CD4-positive, alpha-beta T cell treated with Interleukin-15 for 1 hour (primary cell): ENCODE measurements around the gene RTN4IP1.
"Not testable (repeated sequence)": the region's sequence is repeated elsewhere in the genome, so short reads cannot be mapped to it uniquely, and the experiment has no call there.

Source experiments
- DNase-seq: peaks from one replicate; pipeline ENCODE4 v3.0.0-alpha.2; 2020

Gene RTN4IP1

DNA sequence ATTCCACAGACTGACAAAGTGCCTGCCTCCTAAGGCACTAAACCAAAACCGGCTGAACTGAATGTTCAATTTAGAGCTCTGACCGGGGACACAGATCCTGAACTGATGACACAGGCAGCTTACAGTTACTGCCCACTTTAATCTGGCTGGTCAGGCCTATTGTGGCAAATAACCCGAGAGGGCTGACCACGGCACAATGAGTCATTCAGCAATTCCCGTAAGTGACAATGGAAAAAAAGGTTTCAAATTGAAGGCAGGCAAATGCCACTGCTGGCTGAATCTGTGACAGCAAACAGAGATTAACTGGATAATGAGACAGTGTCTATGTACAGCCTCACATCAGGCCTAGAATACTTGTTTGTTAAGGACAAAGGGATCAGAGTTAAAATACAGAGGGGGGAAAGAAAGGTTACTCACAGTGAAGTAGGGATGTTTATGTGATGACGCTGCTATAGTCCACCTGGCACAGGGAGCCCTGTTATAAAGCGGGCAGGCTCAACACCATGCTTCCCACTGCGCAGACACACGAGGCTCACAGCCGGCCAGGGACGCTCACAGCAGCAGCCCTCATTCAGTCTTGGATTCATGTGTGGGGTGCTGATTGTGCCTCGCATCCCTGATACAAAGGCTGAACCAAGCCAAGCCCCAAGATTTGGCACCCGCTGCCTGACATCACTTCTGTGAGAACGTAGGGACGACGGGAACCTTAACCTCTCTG, 54.4 kb downstream of the RTN4IP1 start:
- DNase-seq = no peak

DNA sequence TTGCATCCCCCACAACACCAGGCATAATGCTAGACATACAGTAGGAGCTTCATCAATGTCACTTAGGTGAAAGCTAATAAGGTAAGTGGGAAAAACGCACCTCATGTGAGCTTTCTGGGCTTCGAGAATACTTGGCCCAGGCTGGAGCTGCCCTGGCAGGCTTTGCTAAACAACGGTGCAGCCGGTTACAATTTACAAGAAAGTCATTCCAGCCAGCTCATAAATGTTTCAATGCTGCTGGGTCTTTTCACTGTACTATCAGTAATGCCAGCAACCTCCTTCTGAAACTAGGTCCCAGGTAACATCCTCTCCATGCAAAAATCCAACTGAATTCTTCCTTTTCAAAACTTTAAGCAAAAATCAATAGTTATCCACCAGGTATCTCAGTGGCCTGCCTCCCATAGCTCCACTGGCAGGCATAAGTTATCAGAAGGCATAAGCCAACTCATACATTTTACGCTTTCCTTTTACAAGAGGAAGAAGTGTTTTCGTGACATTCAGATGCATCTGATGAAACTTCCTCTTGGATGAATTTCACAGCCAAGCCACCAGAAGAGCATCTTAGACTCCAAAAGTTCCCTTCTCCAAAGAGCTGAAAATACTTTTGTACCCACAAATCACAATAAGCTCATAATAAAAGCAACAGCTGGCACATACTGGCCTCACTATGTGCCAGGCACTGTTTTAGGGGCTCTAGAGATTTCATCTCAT, 56.3 kb downstream of the RTN4IP1 start:
- DNase-seq = no peak

DNA sequence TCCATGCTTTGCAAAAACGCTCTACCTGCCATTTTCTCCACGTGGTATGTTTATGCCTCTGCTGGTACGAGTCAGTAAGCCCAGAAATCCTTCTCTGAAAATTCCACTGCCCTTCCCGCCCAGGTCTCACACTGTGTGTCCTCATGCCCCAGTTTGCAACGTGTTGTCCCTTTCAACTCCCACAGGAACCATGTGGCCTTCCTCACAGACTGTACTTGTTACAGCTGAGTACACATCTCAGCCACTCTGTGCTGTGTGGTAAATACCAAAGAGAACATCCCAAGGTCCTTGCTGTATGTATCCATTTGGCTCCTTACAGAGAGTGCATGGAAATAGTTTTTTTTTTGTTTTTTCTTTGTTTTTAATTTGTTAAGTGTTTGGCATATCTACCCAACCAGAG, 56.9 kb downstream of the RTN4IP1 start:
- no peak for DNase-seq

DNA sequence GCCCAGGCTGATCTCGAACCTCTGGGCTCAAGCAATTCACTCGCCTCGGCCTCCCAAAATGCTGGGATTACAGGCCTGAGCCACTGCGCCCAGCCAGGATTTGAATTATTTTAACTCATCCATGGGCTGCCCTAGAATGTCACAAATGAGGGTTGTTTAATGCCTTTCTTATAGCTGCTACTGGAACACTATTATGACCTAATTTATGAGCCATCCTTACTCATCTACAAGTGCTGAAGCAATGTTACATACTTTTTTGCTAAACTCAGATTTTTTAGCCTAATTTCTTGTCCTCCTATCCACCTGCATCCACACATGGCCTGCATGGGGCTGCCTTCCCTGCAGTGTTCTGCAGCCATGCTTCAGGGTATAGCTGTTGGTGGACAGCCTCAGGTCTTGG, 59.9 kb downstream of the RTN4IP1 start:
- DNase-seq = no peak

DNA sequence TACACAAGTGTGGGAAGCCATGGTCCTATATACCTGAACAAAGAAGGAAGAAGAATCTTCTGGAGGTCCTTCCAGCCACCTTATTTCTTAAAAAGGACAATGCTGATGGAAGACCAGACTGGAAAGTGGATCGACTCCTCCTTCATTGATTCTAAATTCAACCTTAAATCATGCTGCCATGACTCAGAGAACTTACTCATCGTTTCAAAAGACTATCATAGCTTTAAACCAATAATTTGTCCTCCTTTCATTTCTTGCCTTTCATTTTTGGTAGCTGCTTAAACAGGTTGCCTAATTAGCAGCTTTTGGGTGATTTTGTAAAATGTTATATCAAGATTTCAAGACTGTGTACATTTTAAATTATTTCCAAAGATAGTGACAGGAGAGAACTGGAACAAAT, 60.8 kb downstream of the RTN4IP1 start:
- DNase-seq = no peak

DNA sequence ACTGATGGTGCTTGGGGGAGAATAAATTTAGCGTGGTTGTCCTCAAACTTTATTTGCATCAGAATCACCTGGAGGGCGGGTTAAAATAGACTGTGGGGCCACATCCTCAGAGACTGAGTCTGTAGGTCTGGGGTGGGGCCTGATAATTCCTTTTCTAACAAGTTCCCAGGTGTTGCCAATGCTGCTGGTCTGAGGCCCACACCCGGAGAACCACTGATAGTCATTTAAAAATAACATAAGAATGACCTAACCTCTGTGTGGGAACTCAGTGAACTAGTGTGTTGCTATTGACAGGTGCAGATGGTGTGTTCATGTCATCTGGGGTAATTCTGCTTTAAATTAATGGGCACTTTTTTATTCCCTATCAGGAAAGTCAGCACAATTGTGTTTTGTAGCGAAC, 64.8 kb downstream of the RTN4IP1 start:
- DNase-seq = no peak

DNA sequence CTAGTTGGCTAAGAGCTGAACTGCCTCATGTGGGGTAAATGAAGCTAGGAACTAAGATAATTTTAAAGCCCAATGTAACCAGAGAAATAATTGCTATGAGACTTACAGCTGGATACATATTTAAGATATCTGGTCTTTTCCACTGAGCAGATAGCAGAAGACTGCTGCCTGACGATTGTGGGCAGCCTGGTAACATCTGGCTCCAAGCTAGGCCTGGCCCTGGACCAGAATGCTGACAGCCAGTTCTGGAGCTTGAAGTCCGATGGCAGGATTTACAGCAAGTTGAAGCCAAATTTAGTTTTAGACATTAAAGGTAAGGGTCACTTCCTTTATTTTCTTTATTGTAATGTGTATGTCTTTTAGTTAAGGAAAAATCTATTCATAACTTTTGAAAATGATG, 65.7 kb downstream of the RTN4IP1 start:
- DNase-seq = no peak

DNA sequence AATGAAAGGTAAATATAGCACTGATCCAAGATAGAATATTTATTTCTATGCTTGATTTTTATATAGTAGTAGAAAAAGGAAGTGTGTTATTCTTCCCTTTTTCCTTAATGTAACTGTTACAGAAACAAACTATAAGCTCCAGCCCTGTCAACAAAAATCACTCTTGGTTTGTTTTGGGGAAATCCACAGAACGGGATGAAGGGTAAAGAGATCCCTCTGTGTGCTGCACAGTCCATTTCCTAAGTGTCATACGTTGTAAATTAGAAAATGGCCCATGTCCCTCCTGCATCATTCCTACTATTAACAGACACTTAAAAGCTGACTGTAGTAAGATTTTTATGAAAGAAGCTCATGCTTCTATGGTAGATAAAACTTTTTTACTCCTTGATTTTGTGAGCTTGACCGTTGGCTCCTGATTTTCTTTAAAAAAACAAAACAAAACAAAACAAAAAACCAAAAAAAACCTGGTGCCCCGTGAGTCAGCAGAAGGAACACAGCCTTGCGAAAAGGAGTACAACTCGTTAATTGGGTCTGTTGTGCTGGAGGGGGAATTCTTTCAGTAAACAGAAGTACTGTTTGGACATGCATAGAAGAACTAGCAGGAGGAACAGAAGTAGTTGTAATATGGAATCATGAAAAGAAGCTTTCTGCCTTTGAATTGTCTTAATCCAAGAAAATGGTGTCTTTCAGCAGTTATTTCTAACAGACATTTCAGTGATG, 67.5 kb downstream of the RTN4IP1 start:
- DNase-seq = no peak

DNA sequence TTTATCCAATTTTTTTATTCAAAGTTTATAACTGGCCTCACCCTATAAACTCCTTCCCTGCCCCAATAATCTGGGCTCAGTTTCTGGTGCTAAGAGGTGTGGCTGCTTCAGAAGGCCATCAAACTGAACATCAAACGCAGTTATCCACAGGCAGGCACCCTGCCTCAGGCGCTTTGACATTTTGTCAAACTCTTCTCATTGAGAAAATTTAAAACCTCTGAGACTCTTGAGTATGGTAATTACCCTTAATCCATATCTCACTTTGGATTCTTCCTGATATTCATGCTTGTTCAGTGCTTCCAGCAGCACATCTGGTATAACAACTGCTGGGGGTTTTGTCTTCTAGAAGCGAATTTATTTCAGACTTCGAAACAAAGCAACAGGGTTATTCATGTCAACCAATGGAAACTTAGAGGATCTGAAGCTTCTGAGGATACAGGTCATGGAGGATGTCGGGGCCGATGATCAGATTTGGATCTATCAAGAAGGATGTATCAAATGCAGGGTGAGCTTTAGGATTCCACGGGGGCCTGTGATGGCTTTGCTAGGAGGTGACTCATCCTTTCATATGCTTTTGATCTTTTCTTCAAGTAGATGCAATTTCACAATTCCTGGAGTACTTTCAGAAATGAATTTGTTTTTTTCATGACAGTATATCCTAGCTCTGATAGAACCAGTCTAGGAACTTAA, 68.2 kb downstream of the RTN4IP1 start:
- DNase-seq = no peak

DNA sequence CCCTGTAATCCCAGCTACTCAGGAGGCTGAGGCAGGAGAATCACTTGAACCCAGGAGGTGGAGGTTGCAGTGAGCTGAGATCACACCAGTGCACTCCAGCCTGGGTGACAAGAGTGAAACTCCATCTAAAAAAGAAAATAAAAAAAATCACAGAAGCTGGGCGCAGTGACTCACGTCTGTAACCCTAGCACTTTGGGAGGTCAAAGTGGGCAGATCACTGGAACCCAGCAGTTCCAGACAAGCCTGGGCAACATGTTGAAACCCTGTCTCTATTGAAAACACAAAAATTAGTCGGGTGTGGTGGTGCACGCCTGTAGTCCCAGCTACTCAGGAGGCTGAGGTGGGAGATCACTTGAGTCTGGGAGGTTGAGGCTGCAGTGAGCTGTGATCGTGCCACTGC, 69.6 kb downstream of the RTN4IP1 start:
- not testable (repeated sequence) for DNase-seq

DNA sequence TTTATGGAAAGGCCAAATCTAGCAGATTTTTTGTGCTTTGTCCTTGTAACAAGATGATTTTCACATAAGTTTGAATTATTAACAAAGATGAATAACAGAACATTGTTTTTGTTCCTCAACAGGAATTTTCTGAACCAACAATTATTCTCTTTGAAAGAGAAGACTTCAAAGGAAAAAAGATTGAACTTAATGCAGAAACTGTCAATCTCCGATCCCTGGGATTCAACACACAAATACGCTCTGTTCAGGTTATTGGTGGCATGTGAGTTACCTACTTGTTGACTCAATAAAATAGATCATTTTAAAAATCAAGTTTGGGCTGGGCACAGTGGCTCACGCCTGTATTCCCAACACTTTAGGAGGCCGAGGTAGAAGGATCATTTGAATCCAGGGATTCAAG, 70.9 kb downstream of the RTN4IP1 start:
- DNase-seq = no peak

DNA sequence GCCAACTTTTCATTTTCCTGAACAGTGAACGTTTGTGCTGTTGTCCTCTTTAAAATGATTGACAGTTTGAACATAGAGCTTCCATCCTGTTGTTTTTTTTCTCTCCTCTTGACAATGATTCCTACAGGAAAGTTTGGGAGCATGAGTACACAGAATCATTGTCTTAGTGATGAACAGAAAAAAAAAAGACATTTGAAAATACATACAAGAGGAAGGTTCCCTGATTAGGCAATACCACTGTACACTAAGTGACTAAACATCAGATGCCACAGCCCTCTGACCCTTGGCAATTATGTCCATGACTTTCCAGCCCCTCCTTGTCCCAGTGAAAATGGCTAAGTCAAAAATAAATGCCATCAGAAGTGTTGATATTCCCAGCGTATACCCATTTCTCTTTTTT, 71.5 kb downstream of the RTN4IP1 start:
- DNase-seq = no peak

DNA sequence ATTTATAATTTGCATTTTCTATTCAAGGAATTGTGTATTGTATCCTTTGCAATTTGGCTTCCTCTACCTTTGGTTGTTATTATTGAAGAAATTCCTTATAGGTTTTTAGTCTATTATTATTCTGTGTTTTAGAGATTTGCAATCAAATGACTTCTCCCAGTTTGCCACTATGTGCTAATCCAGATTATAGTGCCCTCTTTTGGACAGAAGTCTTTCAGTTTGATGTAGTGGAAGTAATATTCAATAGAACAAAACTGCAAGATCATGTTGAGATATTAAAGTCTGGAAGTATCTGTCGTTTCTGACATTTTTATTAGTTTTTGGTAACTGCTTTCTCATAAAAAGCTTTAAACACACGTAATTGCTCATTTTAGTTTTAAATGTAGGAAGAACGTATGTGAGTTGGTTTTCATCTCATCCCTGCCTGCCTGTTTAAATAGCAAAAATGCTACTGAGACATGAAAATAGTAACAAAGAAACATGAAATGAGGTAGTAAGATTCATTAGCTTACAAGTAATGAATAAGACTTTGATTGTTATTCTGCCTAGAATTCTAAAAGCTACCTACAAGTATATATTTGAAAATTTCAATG, 72.8 kb downstream of the RTN4IP1 start:
- no peak for DNase-seq

DNA sequence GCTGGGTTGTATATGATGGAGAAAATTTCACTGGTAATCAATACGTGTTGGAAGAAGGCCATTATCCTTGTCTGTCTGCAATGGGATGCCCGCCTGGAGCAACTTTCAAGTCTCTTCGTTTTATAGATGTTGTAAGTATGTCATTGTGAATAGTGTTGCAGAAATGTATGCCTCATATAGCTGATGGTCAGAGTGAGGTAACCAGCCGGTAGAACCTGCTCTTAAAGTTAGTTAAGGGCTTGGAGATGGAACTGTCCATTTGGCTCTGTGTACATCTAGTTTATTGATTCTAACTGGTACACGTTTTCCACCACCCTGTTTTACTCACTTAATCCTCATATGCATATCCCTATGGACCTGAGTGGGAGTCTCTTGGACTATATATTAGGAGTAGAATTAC, 73.5 kb downstream of the RTN4IP1 start:
- DNase-seq = no peak

DNA sequence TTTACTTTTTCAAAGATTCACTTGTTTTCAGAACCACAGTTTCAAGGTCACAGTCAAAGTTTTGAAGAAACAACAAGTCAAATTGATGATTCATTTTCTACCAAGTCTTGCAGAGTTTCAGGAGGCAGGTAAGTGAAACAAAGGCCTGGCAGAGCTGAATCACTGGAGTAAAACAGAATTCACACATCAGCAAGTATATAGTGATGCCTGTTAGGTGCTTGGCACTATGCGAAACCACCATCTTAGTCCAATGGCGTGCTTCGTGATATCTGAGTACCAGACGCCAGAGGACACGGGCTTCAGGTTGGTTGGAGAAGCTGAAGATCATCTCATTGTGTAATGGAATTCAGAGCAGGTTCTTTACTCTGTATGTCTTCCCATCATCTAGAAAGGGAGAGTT, 75.9 kb downstream of the RTN4IP1 start:
- DNase-seq = no peak

DNA sequence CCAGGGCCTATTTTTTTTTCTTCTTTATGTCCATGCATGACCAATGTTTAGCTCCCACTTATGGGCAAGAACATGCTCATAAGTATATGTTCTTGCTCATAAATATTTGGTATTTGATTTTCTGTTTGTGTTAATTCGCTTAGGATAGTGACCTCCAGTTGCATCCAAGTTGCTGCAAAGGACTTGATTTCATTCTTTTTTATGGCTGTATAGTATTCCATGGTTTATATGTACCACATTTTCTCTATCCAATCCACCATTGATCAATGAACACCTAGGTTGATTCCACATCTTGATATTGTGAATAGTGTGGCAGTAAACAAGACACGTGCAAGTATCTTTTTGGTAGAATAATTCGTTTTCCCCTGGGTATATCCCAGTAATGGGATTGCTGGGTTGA, 78.1 kb downstream of the RTN4IP1 start:
- no peak for DNase-seq

DNA sequence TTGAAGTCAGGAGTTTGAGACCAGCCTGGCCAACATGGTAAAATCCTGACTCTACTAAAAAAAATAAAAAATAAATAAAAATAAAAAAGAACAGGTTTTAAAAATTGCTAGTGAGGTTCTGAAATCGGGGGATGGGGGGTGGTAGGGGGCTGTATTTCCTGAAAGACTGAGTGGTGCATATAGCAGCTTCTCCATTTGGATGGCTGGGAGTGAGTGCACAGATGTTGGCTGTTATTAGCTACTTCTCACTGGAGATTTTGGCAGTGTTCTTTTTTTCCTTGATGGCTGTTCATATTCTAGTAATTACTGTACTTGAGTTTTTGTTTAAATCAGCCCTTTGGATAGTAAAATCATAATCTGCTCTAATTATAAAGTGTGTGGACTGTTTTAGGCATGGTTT, 79.8 kb downstream of the RTN4IP1 start:
- DNase-seq = no peak

DNA sequence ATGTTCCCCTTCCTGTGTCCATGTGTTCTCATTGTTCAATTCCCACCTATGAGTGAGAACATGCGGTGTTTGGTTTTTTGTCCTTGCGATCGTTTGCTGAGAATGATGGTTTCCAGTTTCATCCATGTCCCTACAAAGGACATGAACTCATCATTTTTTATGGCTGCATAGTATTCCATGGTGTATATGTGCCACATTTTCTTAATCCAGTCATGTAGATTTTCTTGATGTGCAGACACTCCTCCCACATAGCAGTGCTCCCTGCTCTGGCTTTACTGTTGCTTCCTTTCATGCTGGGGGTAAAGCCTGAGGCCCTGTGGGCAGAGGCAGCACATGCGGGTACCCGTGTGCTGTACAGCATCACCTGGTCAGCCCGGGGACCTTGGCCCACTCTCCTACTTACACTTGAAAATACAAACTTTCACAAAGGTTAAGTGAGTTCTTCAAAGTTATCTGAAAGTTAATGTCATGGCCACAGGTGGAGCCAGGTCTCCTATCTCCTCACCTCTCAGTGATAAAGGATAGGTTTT, 80.3 kb downstream of the RTN4IP1 start:
- DNase-seq = not testable (repeated sequence)

DNA sequence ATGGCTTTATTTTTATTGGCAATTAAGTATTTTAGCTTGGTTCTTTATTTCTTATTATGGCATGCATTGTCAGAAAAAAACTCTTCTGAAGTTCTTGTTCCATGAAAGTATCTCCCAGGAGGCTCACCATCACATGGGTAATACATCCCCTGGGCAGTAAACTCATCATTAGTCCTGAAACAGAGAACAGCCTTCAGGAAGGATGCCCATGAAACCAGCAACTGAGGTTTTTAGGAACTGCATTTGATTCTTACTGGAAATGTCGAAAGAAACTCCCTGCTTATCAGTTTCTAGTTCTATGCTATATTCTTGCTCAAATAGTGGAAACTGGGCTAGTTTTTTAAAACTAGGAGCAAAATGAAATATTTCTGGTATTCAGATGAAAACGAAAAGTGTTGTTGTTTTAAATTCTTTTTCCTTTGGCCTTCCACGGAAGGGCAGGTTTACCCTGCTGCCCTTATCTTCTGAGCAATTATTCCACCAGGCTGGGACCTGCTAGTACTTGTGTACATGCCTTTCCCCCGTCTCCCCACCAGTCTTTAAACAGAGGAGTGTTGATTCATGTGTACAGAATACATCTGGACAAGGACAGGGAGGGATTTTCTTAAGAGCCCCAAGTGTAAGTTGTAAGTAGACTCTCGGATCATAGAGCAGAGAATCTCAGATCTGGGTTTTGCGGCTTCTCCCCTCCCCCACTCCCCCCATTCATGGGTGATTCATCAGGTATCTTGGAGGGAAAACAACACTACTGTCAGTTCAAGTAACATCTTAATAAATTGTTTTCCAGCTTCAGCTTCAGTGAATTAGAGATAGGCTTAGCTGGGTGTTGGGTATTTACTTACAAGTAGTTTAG, 81.5 kb downstream of the RTN4IP1 start:
- DNase-seq = no peak

DNA sequence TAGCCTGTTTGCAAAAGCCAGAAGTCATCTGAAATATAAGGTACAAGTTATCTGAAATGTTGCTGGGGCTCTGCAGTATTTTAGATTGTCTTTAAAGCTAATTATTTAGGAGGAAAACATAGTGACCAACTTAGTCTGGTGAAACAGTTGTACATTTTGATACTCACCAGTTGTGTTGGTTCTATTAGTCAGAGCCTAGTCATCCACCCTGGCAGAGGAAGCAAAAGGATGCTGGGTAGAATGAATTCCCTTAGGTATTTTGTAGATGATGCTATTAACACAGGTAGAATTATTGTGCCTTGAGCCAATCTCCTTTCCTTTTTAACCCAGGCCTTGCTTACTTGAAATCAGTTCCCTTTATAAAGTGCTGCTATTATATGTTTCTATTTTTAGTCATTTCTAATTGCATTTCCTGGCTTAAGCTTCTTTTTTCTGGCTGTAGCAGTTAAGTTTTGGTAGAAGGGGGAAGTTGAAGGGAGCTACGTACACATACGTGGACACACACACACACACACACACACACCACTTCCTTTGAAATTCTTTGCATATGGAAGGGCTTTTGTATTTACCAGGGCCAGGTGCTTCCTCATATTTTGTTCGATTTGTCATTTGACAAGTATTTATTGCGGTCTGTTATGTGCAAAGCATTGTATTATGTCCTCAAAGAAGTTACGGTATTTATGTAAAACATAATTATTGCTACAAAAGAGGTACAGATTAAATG, 82.4 kb downstream of the RTN4IP1 start:
- no peak for DNase-seq

DNA sequence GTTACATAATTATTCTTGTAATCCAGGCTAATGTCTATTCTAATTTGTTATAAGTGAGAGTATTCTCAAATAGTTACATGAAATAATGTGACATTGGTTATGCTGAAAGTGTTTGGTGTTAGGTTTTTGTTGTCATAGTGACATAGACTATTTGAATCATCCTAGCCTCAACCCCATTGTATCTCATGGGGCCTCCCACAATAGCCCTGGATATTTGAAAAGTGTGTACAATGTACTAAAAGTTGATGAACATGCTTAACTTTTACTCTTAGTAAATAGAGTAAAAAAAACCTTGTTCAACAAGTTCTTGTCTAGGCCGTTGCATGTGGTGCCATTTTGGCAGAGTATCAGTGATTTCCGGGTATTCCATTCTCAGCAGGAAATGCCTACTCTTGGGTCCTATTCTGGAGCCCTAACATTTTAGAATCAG, 83.0 kb downstream of the RTN4IP1 start:
- no peak for DNase-seq
